Measurements from ENCODE around the gene ALDOC. TPM values are rescaled to one million over a fixed set of nuclear protein-coding genes. Genes with fewer than 3 reads are reported as not detected.

ALDOC gene
- polyA plus RNA-seq, 1 donor (not counting 4 experiments of a cell fraction or from before 2014, with no cell fraction given): 32.5 TPM

GRCh38 chr17:28572259-28573039 is 4.2 kb downstream of the ALDOC start:
- H3K4me2 ChIP-seq (ENCODE audit: control insufficient read depth, extremely low read depth, insufficient read depth, low read depth, low read length): peak overlapping the region; percentile 72
- no peak overlapping the region for H2AFZ ChIP-seq (ENCODE audit: control insufficient read depth, low read length)
- H3K27ac ChIP-seq (ENCODE audit: control insufficient read depth, insufficient read depth, low read length): no peak overlapping the region
- TF ChIP-seq, protein P1, sequence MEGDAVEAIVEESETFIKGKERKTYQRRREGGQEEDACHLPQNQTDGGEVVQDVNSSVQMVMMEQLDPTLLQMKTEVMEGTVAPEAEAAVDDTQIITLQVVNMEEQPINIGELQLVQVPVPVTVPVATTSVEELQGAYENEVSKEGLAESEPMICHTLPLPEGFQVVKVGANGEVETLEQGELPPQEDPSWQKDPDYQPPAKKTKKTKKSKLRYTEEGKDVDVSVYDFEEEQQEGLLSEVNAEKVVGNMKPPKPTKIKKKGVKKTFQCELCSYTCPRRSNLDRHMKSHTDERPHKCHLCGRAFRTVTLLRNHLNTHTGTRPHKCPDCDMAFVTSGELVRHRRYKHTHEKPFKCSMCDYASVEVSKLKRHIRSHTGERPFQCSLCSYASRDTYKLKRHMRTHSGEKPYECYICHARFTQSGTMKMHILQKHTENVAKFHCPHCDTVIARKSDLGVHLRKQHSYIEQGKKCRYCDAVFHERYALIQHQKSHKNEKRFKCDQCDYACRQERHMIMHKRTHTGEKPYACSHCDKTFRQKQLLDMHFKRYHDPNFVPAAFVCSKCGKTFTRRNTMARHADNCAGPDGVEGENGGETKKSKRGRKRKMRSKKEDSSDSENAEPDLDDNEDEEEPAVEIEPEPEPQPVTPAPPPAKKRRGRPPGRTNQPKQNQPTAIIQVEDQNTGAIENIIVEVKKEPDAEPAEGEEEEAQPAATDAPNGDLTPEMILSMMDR (optimal IDR thresholded peaks at IDR 0.05 in 1 of 3, IDR thresholded peaks at IDR 0.05 in 1 of 3, conservative IDR thresholded peaks at IDR 0.05 in 1 of 3; ENCODE audit: extremely low read depth in 1 of 3, insufficient read depth in 2 of 3, low read length in 3 of 3): no peak
- no peak for TF ChIP-seq EZH2 (IDR thresholded peaks at IDR 0.05; ENCODE audit: low read length)
- no peaks in the 10 kb centered on the region for H3K27me3 ChIP-seq (ENCODE audit: control insufficient read depth, extremely low read depth, insufficient read depth, low read length)
- no peaks in the 10 kb centered on the region for H4K20me1 ChIP-seq (ENCODE audit: control insufficient read depth, extremely low read depth, insufficient read depth, low read length)
- no peak overlapping the region for H3K4me3 ChIP-seq (ENCODE audit: control insufficient read depth in 2 of 3, extremely low read depth in 1 of 3, insufficient read depth in 2 of 3, low read depth in 1 of 3, low read length in 3 of 3)
- FAIRE-seq (no peak), DNase-seq (ENCODE audit: low read depth, low spot score) (no peak)
- H3K9me3 ChIP-seq (ENCODE audit: control insufficient read depth, low read depth, low read length): no peaks in the 10 kb centered on the region
- H3K36me3 ChIP-seq (ENCODE audit: control insufficient read depth in 2 of 2, extremely low read depth in 1 of 2, insufficient read depth in 2 of 2, low read length in 2 of 2): peaks cover 8 to 12% of the 10 kb centered on the region in 2 experiments
- H3K9ac ChIP-seq (ENCODE audit: control insufficient read depth, extremely low read depth, insufficient read depth, low read length): no peak overlapping the region
- H3K79me2 ChIP-seq (ENCODE audit: control insufficient read depth, insufficient read depth, low read length): peaks cover 13% of the 10 kb centered on the region
- dilution Hi-C loops (cut with MboI; ENCODE audit: extremely low pct_ligation_motif_present, low sequenced_read_pairs): no loop called here
- peaks cover 21% of the 10 kb centered on the region for H3K4me1 ChIP-seq (ENCODE audit: control insufficient read depth, extremely low read depth, insufficient read depth, low read length)
- no peaks in the 10 kb centered on the region for H3K9me1 ChIP-seq (ENCODE audit: control insufficient read depth, extremely low read depth, insufficient read depth, low read length)

DNA sequence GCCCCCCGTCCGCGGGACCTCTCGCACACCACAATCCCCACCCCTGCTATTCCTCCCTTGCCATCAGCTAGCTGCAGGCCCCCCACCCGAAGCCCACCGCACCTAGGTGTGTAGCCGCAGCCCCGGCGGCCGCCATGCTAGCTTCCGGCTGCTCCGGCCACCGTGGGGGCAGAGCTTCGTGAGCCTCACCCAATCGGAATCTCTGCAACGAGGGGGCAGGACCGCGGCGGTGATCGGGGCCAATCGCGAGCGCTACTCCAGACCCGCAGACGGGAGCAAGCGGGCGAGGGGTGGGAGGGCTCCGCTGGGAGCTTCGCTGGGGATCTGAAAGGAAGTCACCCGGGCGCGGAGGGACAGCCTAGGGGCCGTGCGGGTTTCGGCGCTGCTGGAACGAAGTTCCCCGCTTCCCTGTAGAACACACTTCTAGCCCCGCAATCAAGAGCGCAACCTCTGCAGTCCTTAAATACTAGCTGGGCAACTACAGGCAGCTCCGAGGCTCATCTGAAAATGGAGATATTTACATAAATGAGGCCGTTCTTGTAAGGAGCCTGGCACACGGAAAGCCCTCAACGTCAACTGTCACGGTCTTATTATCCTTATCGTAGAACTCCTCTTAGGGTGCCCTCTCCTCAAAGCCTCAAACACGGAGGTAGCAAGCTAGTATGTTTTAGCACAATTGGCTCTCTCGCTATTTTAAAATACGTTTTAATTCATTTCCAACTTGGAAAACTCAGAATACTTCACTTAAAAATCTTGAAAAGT is 5.2 kb downstream of the ALDOC start, which contains the start of gene PIGS:
TSS of gene PIGS (minus strand) at position 164 of the 762 bp plus-strand sequence. CDS start at position 136, 28 bp downstream.
- Histone ChIP-seq H3K36me3 (ENCODE audit: control insufficient read depth in 2 of 2, extremely low read depth in 1 of 2, insufficient read depth in 2 of 2, low read length in 2 of 2) (peaks cover 9 to 10% of the 10 kb centered on the region in 2 experiments), H3K9me3 (ENCODE audit: control insufficient read depth, low read depth, low read length) (no peaks in the 10 kb centered on the region), H3K27ac (ENCODE audit: control insufficient read depth, insufficient read depth, low read length) (peak within 1 kb of the TSS; percentile 55), H3K4me3 (ENCODE audit: control insufficient read depth in 2 of 3, extremely low read depth in 1 of 3, insufficient read depth in 2 of 3, low read depth in 1 of 3, low read length in 3 of 3) (peak within 1 kb of the TSS; percentile 79 to 87 (median 84)), H3K4me2 (ENCODE audit: control insufficient read depth, extremely low read depth, insufficient read depth, low read depth, low read length) (peak within 1 kb of the TSS; percentile 72), H3K4me1 (ENCODE audit: control insufficient read depth, extremely low read depth, insufficient read depth, low read length) (peaks cover 18% of the 10 kb centered on the region), H4K20me1 (ENCODE audit: control insufficient read depth, extremely low read depth, insufficient read depth, low read length) (no peaks in the 10 kb centered on the region), H3K9me1 (ENCODE audit: control insufficient read depth, extremely low read depth, insufficient read depth, low read length) (no peaks in the 10 kb centered on the region), H3K79me2 (ENCODE audit: control insufficient read depth, insufficient read depth, low read length) (peaks cover 15% of the 10 kb centered on the region), H3K27me3 (ENCODE audit: control insufficient read depth, extremely low read depth, insufficient read depth, low read length) (no peaks in the 10 kb centered on the region), H3K9ac (ENCODE audit: control insufficient read depth, extremely low read depth, insufficient read depth, low read length) (peak within 1 kb of the TSS; percentile 86), H2AFZ (ENCODE audit: control insufficient read depth, low read length) (peak within 1 kb of the TSS; percentile 96)
- DNase-seq (ENCODE audit: low read depth, low spot score): peak; percentile 55
- TF ChIP-seq, protein P1 (optimal IDR thresholded peaks at IDR 0.05 in 1 of 3, IDR thresholded peaks at IDR 0.05 in 1 of 3, conservative IDR thresholded peaks at IDR 0.05 in 1 of 3; ENCODE audit: extremely low read depth in 1 of 3, insufficient read depth in 2 of 3, low read length in 3 of 3): no peak
- TF ChIP-seq EZH2 (IDR thresholded peaks at IDR 0.05; ENCODE audit: low read length): no peak
- FAIRE-seq: peak; percentile 13
- dilution Hi-C loops (cut with MboI; ENCODE audit: extremely low pct_ligation_motif_present, low sequenced_read_pairs): no loop called here
